Activated B cell treated with CpG ODN at 0.5 μM for 24 hours (primary cell): ENCODE measurements around the gene SACS. TPM values are rescaled to one million over a fixed set of nuclear protein-coding genes. Genes with fewer than 3 reads are reported as not detected.

ENCODE experiments used
- ATAC-seq: fragments of 200-7000 bp; cut with Tn5 transposase; one replicate; pipeline ENCODE4 v1.10.0; 2021; ENCODE audit warnings: low read depth, mild to moderate bottlenecking, moderate library complexity
- CTCF ChIA-PET: fragments of 350-600 bp; sonication (Branson Sonifier 250); formaldehyde crosslinking; loops from one replicate; lab custom pipeline; 2021; ENCODE audit warnings: antibody characterized with exemption; lab: Charles Lee
- POLR2A ChIA-PET: fragments of 350-600 bp; sonication (Branson Sonifier 250); formaldehyde crosslinking; loops from one replicate; lab custom pipeline; 2021; ENCODE audit warnings: antibody characterized with exemption; lab: Charles Lee
- DNase-seq: peaks from one replicate; pipeline ENCODE4 v3.0.0; 2022
- H3K27ac Mint-ChIP-seq: one replicate; pipeline ENCODE4 v1.8.0; 2020; ENCODE audit warnings: mixed read lengths
- H3K27me3 Mint-ChIP-seq: one replicate; pipeline ENCODE4 v1.8.0; 2021; ENCODE audit warnings: mixed read lengths
- H3K36me3 Mint-ChIP-seq: one replicate; pipeline ENCODE4 v1.8.0; 2021; ENCODE audit warnings: low read depth, mixed read lengths
- H3K4me1 Mint-ChIP-seq: one replicate; pipeline ENCODE4 v1.8.0; 2021; ENCODE audit warnings: mixed read lengths
- H3K4me3 Mint-ChIP-seq: one replicate; pipeline ENCODE4 v1.8.0; 2020; ENCODE audit warnings: mild to moderate bottlenecking, mixed read lengths
- H3K9me3 Mint-ChIP-seq: one replicate; pipeline ENCODE4 v1.8.0; 2020; ENCODE audit warnings: mixed read lengths
- intact Hi-C: fragments of 100-400 bp; cut with micrococcal nuclease; formaldehyde crosslinking; loops from one replicate; pipeline ENCODE4 v1.15.1; 2024
- total RNA-seq: library from RNA; stranded (reverse); gene quantifications from 2 replicates; pipeline ENCODE4 v1.2.3, GENCODE V29; 2022
- TF ChIP-seq, protein P1 (sequence below): fragments of 200-600 bp; IDR thresholded peaks from one replicate; pipeline ENCODE4 v1.8.0; 2022; ENCODE audit warnings: antibody characterized with exemption, mild to moderate bottlenecking

The SACS gene
- total RNA-seq, 1 donor from 2014 or later: 29.3 TPM

DNA sequence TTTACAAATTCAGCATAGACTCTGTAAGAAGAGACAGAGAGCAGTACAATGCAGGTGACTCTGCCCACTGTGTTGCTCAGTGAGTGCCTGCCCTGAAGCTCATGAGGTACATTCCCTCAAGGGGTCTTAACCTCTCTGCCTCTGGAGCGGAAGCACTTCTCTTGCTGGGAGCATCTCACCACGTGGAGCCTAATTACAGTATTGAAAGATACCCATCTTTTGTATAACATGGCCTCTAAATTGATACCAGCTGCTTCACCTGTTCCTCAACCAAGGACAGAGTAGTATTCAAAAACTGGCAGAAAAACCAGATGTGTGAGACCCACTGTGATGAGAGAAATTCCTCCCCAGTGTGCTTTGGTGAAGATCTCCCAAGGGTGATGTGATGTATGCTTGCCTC lies 77.1 kb downstream of the SACS start:
- H3K36me3 Mint-ChIP-seq: peaks cover 75% of the 10 kb centered on the region
- no peak for DNase-seq
- TF ChIP-seq, protein P1, sequence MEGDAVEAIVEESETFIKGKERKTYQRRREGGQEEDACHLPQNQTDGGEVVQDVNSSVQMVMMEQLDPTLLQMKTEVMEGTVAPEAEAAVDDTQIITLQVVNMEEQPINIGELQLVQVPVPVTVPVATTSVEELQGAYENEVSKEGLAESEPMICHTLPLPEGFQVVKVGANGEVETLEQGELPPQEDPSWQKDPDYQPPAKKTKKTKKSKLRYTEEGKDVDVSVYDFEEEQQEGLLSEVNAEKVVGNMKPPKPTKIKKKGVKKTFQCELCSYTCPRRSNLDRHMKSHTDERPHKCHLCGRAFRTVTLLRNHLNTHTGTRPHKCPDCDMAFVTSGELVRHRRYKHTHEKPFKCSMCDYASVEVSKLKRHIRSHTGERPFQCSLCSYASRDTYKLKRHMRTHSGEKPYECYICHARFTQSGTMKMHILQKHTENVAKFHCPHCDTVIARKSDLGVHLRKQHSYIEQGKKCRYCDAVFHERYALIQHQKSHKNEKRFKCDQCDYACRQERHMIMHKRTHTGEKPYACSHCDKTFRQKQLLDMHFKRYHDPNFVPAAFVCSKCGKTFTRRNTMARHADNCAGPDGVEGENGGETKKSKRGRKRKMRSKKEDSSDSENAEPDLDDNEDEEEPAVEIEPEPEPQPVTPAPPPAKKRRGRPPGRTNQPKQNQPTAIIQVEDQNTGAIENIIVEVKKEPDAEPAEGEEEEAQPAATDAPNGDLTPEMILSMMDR: no peak
- intact Hi-C loops: no loop called here
- H3K4me1 Mint-ChIP-seq: peaks cover 13% of the 10 kb centered on the region
- no peak overlapping the region for H3K4me3 Mint-ChIP-seq
- H3K9me3 Mint-ChIP-seq: no peaks in the 10 kb centered on the region
- no peak for ATAC-seq
- POLR2A ChIA-PET: no interaction called here
- CTCF ChIA-PET: no interaction called here
- H3K27me3 Mint-ChIP-seq: no peaks in the 10 kb centered on the region
- no peak overlapping the region for H3K27ac Mint-ChIP-seq

DNA sequence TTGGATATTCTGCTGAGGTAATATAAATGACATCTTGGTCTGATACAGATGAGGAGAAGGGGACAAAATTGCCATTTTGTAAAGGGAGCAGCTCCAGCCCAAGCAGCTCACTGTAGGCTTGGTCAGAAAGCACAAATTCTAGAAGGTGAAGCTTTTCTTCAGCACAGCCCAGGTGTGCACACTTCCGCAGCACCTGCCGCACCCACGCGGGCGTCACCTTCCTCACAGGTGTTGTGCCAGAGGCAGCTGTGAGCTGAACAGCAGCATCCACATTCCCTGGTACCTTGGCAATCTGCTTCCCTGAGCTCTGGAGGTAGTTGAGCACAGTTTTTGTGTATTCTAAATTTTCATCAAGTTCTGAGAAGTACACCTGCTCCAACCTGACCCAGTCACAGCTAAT lies 79.0 kb downstream of the SACS start:
- Mint-ChIP-seq H3K9me3 (no peaks in the 10 kb centered on the region), H3K27me3 (no peaks in the 10 kb centered on the region), H3K36me3 (peaks cover 78% of the 10 kb centered on the region), H3K27ac (no peak overlapping the region), H3K4me3 (no peak overlapping the region), H3K4me1 (peaks cover 2% of the 10 kb centered on the region)
- DNase-seq: no peak
- TF ChIP-seq, protein P1: no peak
- intact Hi-C loops: no loop called here
- ChIA-PET POLR2A (no interaction called here), CTCF (no interaction called here)
- ATAC-seq: no peak

DNA sequence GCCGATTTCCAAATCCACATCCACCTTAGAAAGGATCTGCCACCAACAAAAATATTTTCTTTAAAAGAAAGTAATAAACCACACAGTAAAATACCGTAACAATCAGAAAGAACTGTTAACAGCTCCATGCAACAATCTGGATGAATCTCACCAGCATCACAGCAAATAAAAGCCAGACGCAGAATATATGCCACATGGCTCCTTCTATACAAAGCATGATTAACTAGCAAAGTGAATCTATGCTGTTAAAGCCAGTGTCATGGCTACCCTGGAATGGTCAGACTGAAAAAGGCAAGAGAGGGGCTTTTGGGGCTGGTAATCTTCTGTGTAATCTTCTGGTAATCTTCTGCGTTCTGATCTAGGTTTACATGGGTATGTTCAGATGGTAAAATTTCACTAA lies 81.3 kb downstream of the SACS start:
- ATAC-seq (no peak), DNase-seq (no peak)
- no peaks in the 10 kb centered on the region for H3K9me3 Mint-ChIP-seq
- peaks cover 87% of the 10 kb centered on the region for H3K36me3 Mint-ChIP-seq
- H3K27ac Mint-ChIP-seq: no peak overlapping the region
- TF ChIP-seq, protein P1: no peak
- no peaks in the 10 kb centered on the region for H3K27me3 Mint-ChIP-seq
- intact Hi-C loops: no loop called here
- no peak overlapping the region for H3K4me3 Mint-ChIP-seq
- H3K4me1 Mint-ChIP-seq: peaks cover 2% of the 10 kb centered on the region
- ChIA-PET POLR2A (interaction anchor here (0.6 kb wide), 1 partner anchor 35 kb away, joined by 3 read pairs; no protein-coding TSS in a partner anchor), CTCF (no interaction called here)

DNA sequence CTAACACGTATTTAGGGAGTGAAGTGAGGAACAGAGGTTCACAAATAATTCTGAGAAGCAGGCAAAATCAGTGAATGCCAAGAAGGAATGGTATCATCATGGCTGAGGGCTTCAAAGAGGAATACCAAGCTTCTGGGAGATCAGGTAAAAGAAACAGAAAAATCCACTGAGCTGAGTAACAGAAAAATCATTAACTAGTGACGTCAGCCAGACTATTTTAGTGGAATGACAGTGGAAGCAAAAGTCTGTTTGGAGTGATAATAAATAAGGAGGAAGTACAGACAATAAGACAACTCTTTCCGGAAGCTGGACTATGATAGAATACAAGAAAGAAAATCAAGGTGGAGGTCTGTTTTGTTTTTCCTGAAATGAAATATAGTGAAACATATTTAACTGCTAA lies 83.5 kb downstream of the SACS start:
- ChIA-PET CTCF (no interaction called here), POLR2A (no interaction called here)
- Mint-ChIP-seq H3K9me3 (no peaks in the 10 kb centered on the region), H3K27ac (no peak overlapping the region), H3K4me3 (no peak overlapping the region), H3K27me3 (no peaks in the 10 kb centered on the region), H3K4me1 (peaks cover 6% of the 10 kb centered on the region), H3K36me3 (peaks cover 82% of the 10 kb centered on the region)
- TF ChIP-seq, protein P1: no peak
- intact Hi-C loops: no loop called here
- DNase-seq (no peak), ATAC-seq (no peak)

DNA sequence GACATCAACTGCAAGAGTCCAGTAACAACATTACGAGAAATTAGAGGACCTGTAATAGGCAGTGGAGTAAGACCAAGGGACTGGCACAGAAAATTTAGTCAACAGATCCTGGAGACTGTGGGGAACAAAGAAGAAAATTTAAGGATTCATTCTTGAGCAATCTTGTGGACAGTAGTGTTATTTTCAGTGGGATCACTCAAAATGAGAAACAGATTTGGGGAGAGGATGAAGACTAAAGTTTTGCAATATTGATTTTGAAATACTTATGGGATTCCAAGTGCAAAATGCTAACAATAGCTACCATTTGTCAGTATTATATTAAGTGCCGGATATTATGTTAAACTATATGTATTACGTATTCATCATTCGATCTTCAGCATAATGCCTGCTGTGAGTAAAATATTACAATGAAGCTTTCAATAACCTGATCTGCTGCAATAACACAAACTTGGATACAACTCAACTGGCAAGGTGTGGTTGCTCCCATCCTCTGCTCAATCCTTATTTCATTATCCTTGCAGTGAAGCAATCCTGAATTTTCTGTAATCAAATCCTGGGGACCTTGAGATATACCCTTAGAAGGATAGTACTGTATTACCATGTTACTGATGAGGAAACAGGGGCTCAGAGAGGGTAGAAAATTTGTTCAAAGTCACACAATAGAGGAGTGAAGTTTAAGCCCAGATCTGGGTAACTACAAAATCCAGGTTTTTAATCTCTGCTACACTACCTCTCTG lies 84.2 kb downstream of the SACS start:
- intact Hi-C loops: no loop called here
- ATAC-seq (no peak), DNase-seq (no peak)
- Mint-ChIP-seq H3K27ac (no peak overlapping the region), H3K4me1 (peaks cover 7% of the 10 kb centered on the region), H3K4me3 (no peak overlapping the region), H3K9me3 (no peaks in the 10 kb centered on the region), H3K27me3 (no peaks in the 10 kb centered on the region), H3K36me3 (peaks cover 81% of the 10 kb centered on the region)
- ChIA-PET POLR2A (no interaction called here), CTCF (no interaction called here)
- TF ChIP-seq, protein P1: no peak
